PFSK-1 (cell line): Measurements from ENCODE around the gene ATP2B2.

Experiments used
- FOXP2 ChIP-seq: optimal IDR thresholded peaks from 2 replicates; pipeline ENCODE3; 2011; ENCODE audit warnings: borderline replicate concordance, control low read depth, inconsistent platforms; ENCODE audit not compliant: insufficient read depth; ENCODE audit errors: extremely low read length, extremely low read depth
- POLR2AphosphoS5 ChIP-seq: IDR thresholded peaks from 2 replicates; pipeline ENCODE4 v1.6.1; 2012; ENCODE audit warnings: low read depth, mild to moderate bottlenecking, control low read depth, low read length, moderate library complexity
- SIN3A ChIP-seq: IDR thresholded peaks from 2 replicates; pipeline ENCODE4 v1.6.1; 2012; ENCODE audit warnings: mild to moderate bottlenecking, low read length, moderate library complexity, borderline replicate concordance; ENCODE audit not compliant: insufficient read depth
- TAF1 ChIP-seq: IDR thresholded peaks from 2 replicates; pipeline ENCODE4 v1.6.1; 2012; ENCODE audit warnings: low read length, control low read depth, borderline replicate concordance; ENCODE audit not compliant: insufficient read depth
- TF ChIP-seq, protein P1 (sequence below), 2 experiments: IDR thresholded peaks; 2 replicates each; pipeline versions ENCODE4 v1.6.1 to v1.8.0; 2011 to 2012; ENCODE audit warnings: low read depth in 2 of 2, low read length in 2 of 2, control low read depth in 1 of 2, inconsistent platforms in 1 of 2, mild to moderate bottlenecking in 1 of 2, moderate library complexity in 1 of 2; ENCODE audit not compliant: insufficient read depth in 1 of 2

Gene ATP2B2

GRCh38 chr3:10344147-10344943 is 161.0 kb downstream of the ATP2B2 start:
- TF ChIP-seq TAF1: no peak
- TF ChIP-seq, protein P1, sequence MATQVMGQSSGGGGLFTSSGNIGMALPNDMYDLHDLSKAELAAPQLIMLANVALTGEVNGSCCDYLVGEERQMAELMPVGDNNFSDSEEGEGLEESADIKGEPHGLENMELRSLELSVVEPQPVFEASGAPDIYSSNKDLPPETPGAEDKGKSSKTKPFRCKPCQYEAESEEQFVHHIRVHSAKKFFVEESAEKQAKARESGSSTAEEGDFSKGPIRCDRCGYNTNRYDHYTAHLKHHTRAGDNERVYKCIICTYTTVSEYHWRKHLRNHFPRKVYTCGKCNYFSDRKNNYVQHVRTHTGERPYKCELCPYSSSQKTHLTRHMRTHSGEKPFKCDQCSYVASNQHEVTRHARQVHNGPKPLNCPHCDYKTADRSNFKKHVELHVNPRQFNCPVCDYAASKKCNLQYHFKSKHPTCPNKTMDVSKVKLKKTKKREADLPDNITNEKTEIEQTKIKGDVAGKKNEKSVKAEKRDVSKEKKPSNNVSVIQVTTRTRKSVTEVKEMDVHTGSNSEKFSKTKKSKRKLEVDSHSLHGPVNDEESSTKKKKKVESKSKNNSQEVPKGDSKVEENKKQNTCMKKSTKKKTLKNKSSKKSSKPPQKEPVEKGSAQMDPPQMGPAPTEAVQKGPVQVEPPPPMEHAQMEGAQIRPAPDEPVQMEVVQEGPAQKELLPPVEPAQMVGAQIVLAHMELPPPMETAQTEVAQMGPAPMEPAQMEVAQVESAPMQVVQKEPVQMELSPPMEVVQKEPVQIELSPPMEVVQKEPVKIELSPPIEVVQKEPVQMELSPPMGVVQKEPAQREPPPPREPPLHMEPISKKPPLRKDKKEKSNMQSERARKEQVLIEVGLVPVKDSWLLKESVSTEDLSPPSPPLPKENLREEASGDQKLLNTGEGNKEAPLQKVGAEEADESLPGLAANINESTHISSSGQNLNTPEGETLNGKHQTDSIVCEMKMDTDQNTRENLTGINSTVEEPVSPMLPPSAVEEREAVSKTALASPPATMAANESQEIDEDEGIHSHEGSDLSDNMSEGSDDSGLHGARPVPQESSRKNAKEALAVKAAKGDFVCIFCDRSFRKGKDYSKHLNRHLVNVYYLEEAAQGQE (IDR thresholded peaks at IDR 0.05; ENCODE audit: insufficient read depth in 1 of 2, low read depth in 2 of 2, low read length in 2 of 2): no peak
- TF ChIP-seq FOXP2: no peak
- TF ChIP-seq POLR2AphosphoS5: no peak
- TF ChIP-seq SIN3A: no peak

DNA sequence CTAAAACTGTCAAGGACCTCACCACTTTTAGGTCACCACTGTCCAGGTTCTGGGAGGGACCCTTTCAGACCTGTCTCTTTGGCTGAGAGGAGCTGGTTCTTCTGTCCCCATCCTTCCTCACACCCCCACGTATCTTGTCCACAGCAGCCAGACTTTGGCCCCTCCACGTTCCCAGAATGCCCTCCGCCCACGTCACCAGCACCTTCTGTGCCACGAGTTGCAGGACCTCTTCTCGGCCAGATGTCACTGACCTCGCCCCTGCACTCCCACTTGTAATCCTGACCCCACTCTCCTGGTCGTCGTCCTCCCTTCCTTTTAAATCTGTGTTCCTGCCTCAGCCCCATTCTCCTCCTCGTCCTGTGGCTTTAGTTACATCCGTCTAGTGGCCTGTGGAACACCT is 161.9 kb downstream of the ATP2B2 start:
- TF ChIP-seq SIN3A: no peak
- TF ChIP-seq TAF1: no peak
- TF ChIP-seq POLR2AphosphoS5: no peak
- TF ChIP-seq, protein P1 (IDR thresholded peaks at IDR 0.05; ENCODE audit: insufficient read depth in 1 of 2, low read depth in 2 of 2, low read length in 2 of 2): no peak
- TF ChIP-seq FOXP2: no peak

GRCh38 chr3:10342781-10343180 is 162.6 kb downstream of the ATP2B2 start:
- no peak for TF ChIP-seq TAF1
- no peak for TF ChIP-seq POLR2AphosphoS5
- no peak for TF ChIP-seq SIN3A
- TF ChIP-seq, protein P1 (IDR thresholded peaks at IDR 0.05; ENCODE audit: insufficient read depth in 1 of 2, low read depth in 2 of 2, low read length in 2 of 2): no peak
- TF ChIP-seq FOXP2: no peak

GRCh38 chr3:10341901-10342398 is 163.4 kb downstream of the ATP2B2 start:
- TF ChIP-seq SIN3A (no peak), FOXP2 (no peak), TAF1 (no peak), POLR2AphosphoS5 (no peak)
- TF ChIP-seq, protein P1 (IDR thresholded peaks at IDR 0.05; ENCODE audit: insufficient read depth in 1 of 2, low read depth in 2 of 2, low read length in 2 of 2): no peak
